Ishikawa (cell line): ENCODE measurements around the gene ACOXL.

ENCODE experiments used
- CEBPB ChIP-seq: IDR thresholded peaks from 2 replicates; pipeline ENCODE4 v1.6.1; 2012
- CREB1 ChIP-seq: IDR thresholded peaks from 2 replicates; pipeline ENCODE4 v1.6.1; 2012; ENCODE audit warnings: low read depth
- EGR1 ChIP-seq: IDR thresholded peaks from 2 replicates; pipeline ENCODE4 v1.6.1; 2012
- EP300 ChIP-seq: IDR thresholded peaks from 2 replicates; pipeline ENCODE4 v1.6.1; 2012; ENCODE audit warnings: borderline replicate concordance
- FOXM1 ChIP-seq: IDR thresholded peaks from 2 replicates; pipeline ENCODE4 v1.6.1; 2012; ENCODE audit warnings: low read depth, borderline replicate concordance
- NFIC ChIP-seq: IDR thresholded peaks from 2 replicates; pipeline ENCODE4 v1.6.1; 2012
- RAD21 ChIP-seq: IDR thresholded peaks from 2 replicates; pipeline ENCODE4 v1.6.1; 2012; ENCODE audit warnings: low read depth
- TAF1 ChIP-seq: IDR thresholded peaks from 2 replicates; pipeline ENCODE4 v1.6.1; 2012; ENCODE audit warnings: low read depth, mild to moderate bottlenecking
- TCF12 ChIP-seq: IDR thresholded peaks from 2 replicates; pipeline ENCODE4 v1.6.1; 2012; ENCODE audit warnings: low read depth
- TEAD4 ChIP-seq: IDR thresholded peaks from 2 replicates; pipeline ENCODE4 v1.6.1; 2012
- YY1 ChIP-seq: IDR thresholded peaks from 2 replicates; pipeline ENCODE4 v1.6.1; 2012; ENCODE audit warnings: low read depth
- ZBTB7A ChIP-seq: IDR thresholded peaks from 2 replicates; pipeline ENCODE4 v1.6.1; 2012; ENCODE audit warnings: low read depth
- TF ChIP-seq, protein P1 (sequence below): IDR thresholded peaks from 2 replicates; pipeline ENCODE4 v1.6.1; 2012
- TF ChIP-seq, protein P2 (sequence below): IDR thresholded peaks from 2 replicates; pipeline ENCODE4 v1.6.1; 2012; ENCODE audit warnings: low read depth, mild to moderate bottlenecking
- TF ChIP-seq, protein P3 (sequence below): IDR thresholded peaks from 2 replicates; pipeline ENCODE4 v1.6.1; 2012

ACOXL gene

DNA sequence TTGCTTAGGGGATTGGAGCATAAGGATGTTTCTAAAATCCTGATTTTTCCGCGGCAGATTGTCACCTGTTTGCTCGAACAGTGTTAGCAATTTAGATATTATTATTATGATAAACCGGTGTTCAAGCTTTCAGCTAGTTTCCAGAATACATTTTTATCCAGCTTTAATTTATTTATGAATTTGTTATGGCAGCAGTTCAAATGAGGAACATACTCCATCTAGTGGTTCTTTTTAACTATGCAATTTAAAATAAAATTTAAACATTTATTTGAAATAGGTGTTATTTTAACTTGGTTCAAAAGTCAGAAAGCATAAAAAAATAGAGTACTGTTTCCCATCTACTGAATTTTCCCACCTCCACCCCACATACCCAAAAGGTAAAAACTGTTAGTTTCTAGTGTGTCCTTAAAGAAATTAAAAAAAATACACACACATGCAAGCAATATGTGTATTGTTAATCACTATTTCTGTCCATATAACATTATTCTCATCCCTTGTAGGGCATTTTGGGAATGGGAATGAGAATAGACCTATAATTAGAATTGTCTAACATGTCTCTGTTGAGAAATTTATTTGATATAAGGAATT, 23.2 kb downstream of the ACOXL start:
- TF ChIP-seq CEBPB (no peak), RAD21 (peak; percentile 60)

DNA sequence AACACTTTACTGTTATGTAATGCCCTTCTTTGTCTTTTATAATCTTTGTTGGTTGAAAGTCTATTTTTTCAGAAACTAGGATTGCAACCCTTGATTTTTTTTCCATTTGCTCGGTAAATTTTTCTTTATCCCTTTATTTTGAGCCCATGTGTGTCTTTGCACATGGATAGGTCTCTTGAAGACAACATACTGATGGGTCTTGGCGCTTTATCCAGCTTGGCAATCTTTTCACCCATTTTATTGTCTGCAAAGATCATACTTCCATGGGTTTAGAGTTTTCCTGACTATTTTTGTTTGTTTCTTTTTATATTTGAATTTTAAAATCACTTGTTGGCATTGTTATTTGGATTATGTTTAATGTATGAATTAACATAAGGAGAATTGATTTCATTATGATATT, 27.0 kb downstream of the ACOXL start:
- TF ChIP-seq, protein P1, sequence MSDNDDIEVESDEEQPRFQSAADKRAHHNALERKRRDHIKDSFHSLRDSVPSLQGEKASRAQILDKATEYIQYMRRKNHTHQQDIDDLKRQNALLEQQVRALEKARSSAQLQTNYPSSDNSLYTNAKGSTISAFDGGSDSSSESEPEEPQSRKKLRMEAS: no peak
- no peak for TF ChIP-seq RAD21
- TF ChIP-seq, protein P2, sequence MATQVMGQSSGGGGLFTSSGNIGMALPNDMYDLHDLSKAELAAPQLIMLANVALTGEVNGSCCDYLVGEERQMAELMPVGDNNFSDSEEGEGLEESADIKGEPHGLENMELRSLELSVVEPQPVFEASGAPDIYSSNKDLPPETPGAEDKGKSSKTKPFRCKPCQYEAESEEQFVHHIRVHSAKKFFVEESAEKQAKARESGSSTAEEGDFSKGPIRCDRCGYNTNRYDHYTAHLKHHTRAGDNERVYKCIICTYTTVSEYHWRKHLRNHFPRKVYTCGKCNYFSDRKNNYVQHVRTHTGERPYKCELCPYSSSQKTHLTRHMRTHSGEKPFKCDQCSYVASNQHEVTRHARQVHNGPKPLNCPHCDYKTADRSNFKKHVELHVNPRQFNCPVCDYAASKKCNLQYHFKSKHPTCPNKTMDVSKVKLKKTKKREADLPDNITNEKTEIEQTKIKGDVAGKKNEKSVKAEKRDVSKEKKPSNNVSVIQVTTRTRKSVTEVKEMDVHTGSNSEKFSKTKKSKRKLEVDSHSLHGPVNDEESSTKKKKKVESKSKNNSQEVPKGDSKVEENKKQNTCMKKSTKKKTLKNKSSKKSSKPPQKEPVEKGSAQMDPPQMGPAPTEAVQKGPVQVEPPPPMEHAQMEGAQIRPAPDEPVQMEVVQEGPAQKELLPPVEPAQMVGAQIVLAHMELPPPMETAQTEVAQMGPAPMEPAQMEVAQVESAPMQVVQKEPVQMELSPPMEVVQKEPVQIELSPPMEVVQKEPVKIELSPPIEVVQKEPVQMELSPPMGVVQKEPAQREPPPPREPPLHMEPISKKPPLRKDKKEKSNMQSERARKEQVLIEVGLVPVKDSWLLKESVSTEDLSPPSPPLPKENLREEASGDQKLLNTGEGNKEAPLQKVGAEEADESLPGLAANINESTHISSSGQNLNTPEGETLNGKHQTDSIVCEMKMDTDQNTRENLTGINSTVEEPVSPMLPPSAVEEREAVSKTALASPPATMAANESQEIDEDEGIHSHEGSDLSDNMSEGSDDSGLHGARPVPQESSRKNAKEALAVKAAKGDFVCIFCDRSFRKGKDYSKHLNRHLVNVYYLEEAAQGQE: no peak
- no peak for TF ChIP-seq YY1
- TF ChIP-seq ZBTB7A: no peak
- TF ChIP-seq, protein P3, sequence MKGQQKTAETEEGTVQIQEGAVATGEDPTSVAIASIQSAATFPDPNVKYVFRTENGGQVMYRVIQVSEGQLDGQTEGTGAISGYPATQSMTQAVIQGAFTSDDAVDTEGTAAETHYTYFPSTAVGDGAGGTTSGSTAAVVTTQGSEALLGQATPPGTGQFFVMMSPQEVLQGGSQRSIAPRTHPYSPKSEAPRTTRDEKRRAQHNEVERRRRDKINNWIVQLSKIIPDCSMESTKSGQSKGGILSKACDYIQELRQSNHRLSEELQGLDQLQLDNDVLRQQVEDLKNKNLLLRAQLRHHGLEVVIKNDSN: no peak
- TF ChIP-seq CREB1: no peak
- no peak for TF ChIP-seq TAF1
- no peak for TF ChIP-seq NFIC
- TF ChIP-seq CEBPB: no peak
- no peak for TF ChIP-seq TCF12
- TF ChIP-seq EGR1: no peak
- TF ChIP-seq FOXM1: no peak
- no peak for TF ChIP-seq TEAD4
- no peak for TF ChIP-seq EP300

DNA sequence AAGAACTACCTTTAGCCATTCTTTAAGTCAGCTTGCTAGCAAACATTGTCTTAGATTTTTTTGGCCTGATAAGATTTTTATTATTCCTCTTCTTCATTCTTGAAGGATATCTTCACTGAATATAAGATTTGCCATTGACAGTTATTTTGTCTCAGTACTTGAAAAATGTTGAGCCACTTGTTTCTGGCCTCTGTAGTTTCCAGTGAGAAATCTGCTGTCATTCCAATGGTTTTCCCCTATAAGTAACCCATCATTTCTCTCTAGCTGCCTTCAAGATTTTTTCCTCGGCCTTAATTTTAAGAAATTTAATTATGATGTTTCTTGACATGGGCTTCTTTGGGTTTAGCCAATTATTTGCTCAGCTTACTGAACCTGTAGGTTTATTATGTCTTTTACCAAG, 32.6 kb downstream of the ACOXL start:
- TF ChIP-seq FOXM1 (no peak), EGR1 (no peak), YY1 (no peak), CREB1 (no peak), EP300 (no peak), TCF12 (no peak), CEBPB (no peak), ZBTB7A (no peak)
- TF ChIP-seq, protein P3: no peak
- TF ChIP-seq, protein P1: no peak

DNA sequence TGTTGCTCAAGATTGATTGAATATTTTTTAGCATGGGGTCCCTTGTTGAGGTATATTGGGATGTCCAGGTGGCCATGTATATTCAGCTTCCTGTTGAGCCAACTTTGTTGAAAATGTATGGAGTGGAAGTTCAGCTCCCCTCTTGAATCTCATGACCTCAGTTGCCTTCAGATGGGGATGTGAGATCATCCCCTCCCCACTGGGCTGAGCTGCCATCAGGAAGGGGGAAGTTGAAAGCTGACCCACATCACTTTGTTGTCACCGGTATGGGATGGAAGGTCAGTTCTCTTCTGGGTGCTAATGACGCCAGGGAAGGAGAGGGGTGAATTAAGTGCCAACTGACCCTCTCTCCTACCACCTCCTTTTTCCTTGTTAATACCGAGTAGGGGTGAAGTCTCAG, 33.9 kb downstream of the ACOXL start:
- no peak for TF ChIP-seq ZBTB7A
- no peak for TF ChIP-seq YY1
- TF ChIP-seq TAF1: no peak
- no peak for TF ChIP-seq EP300

DNA sequence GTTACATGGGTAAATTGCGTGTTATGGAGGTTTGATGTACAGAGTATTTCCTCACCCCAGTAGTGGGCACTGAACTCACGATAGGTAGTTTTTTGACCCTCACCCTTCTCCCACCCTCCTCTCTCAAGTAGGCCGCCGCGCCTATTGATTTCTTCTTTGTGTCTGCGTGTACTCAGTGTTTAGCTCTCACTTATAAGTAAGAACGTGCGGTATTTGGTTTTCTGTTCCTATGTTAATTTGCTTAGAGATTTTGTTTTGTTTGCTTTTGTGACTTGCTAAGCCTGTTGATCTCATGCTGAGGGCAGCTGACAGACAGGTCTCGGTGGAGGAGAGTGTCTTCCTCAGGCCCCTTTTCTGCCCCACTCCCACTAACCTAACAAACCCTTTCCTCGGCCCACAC, 36.2 kb downstream of the ACOXL start:
- TF ChIP-seq EGR1: no peak
- TF ChIP-seq TEAD4: no peak
- TF ChIP-seq RAD21: no peak
- no peak for TF ChIP-seq NFIC
- no peak for TF ChIP-seq CREB1
- no peak for TF ChIP-seq TAF1
- TF ChIP-seq, protein P1: no peak
- TF ChIP-seq CEBPB: no peak
- TF ChIP-seq ZBTB7A: no peak
- no peak for TF ChIP-seq EP300
- TF ChIP-seq, protein P2: no peak
- TF ChIP-seq, protein P3: no peak
